NCI-H2227 (cell line): ENCODE results near the gene RRN3.
"Not testable (repeated sequence)": the region's sequence is repeated elsewhere in the genome, so short reads cannot be mapped to it uniquely, and the experiment has no call there.

Experiments
- DNase-seq: peaks from one replicate; lab custom pipeline; 2025; ENCODE audit not compliant: unreplicated experiment; lab: John Stamatoyannopoulos, UW

Gene RRN3

GRCh38 chr16:15100372-15100987 lies 6.4 kb upstream of the RRN3 start:
- DNase-seq, result not testable (repeated sequence)

GRCh38 chr16:15099366-15099909 lies 5.4 kb upstream of the RRN3 start:
- DNase-seq, result not testable (repeated sequence)

GRCh38 chr16:15096583-15096972 lies 2.5 kb upstream of the RRN3 start:
- DNase-seq, result not testable (repeated sequence)

GRCh38 chr16:15093571-15093954 lies 509 bp downstream of the RRN3 start:
- not testable (repeated sequence) for DNase-seq

- not testable (repeated sequence) for DNase-seq
These were observed 3.3 kb downstream of the RRN3 start for GRCh38 chr16:15090663-15091269.

- not testable (repeated sequence) for DNase-seq
These were observed 11.3 kb downstream of the RRN3 start for GRCh38 chr16:15082788-15083187.

GRCh38 chr16:15080883-15081282 lies 13.2 kb downstream of the RRN3 start:
- not testable (repeated sequence) for DNase-seq

GRCh38 chr16:15076161-15076560 lies 17.9 kb downstream of the RRN3 start:
- DNase-seq, result not testable (repeated sequence)

- DNase-seq, result no peak
These were observed 21.0 kb downstream of the RRN3 start for GRCh38 chr16:15073101-15073500.

GRCh38 chr16:15071916-15072769 lies 21.9 kb downstream of the RRN3 start:
- DNase-seq, result not testable (repeated sequence)

GRCh38 chr16:15071013-15071412 lies 23.1 kb downstream of the RRN3 start:
- DNase-seq, result not testable (repeated sequence)

GRCh38 chr16:15066690-15067089 lies 27.4 kb downstream of the RRN3 start:
- DNase-seq, result not testable (repeated sequence)

- DNase-seq, result not testable (repeated sequence)
These were observed 28.1 kb downstream of the RRN3 start for GRCh38 chr16:15065961-15066360.

- DNase-seq, result not testable (repeated sequence)
These were observed 31.8 kb downstream of the RRN3 start for GRCh38 chr16:15062085-15062810.

GRCh38 chr16:15059324-15059723 lies 34.7 kb downstream of the RRN3 start:
- no peak for DNase-seq

GRCh38 chr16:15057681-15058417 lies 36.2 kb downstream of the RRN3 start:
- no peak for DNase-seq

- DNase-seq, result peak; percentile 61
These were observed 38.7 kb downstream of the RRN3 start for GRCh38 chr16:15055141-15056053.

GRCh38 chr16:15054357-15055140 lies 39.5 kb downstream of the RRN3 start:
- peak; percentile 44 for DNase-seq
